ENCODE results near the gene PADI1.
A peak's percentile ranks its signal among the peaks of the same experiment; 100 is the strongest.

The PADI1 gene

GRCh38 chr1:17198476-17199258, 6.3 kb upstream of the PADI1 start:
- DNase-seq, result no peak

GRCh38 chr1:17199267-17200044, 5.5 kb upstream of the PADI1 start:
- no peak for DNase-seq

GRCh38 chr1:17200246-17200645, 4.7 kb upstream of the PADI1 start:
- no peak for DNase-seq

GRCh38 chr1:17200756-17201155, 4.2 kb upstream of the PADI1 start:
- no peak for DNase-seq

GRCh38 chr1:17201201-17202021, 3.5 kb upstream of the PADI1 start:
- peak; percentile 11 for DNase-seq

- DNase-seq, result no peak
Measured at GRCh38 chr1:17205652-17206051, 724 bp downstream of the PADI1 start.

GRCh38 chr1:17206196-17206595, 1.3 kb downstream of the PADI1 start:
- no peak for DNase-seq

GRCh38 chr1:17207046-17207445, 2.1 kb downstream of the PADI1 start:
- no peak for DNase-seq

- no peak for DNase-seq
Measured at GRCh38 chr1:17207540-17207939, 2.6 kb downstream of the PADI1 start.

GRCh38 chr1:17207966-17208418, 3.1 kb downstream of the PADI1 start:
- DNase-seq, result peak; percentile 63

- no peak for DNase-seq
Measured at GRCh38 chr1:17208546-17208945, 3.6 kb downstream of the PADI1 start.

GRCh38 chr1:17209430-17209829, 4.5 kb downstream of the PADI1 start:
- DNase-seq, result no peak

GRCh38 chr1:17210176-17210575, 5.2 kb downstream of the PADI1 start:
- no peak for DNase-seq

- no peak for DNase-seq
Measured at GRCh38 chr1:17211377-17211776, 6.4 kb downstream of the PADI1 start.

- DNase-seq, result no peak
Measured at GRCh38 chr1:17212009-17212408, 7.1 kb downstream of the PADI1 start.

- peak; percentile 18 for DNase-seq
Measured at GRCh38 chr1:17212487-17213121, 7.7 kb downstream of the PADI1 start.

- no peak for DNase-seq
Measured at GRCh38 chr1:17213148-17213781, 8.3 kb downstream of the PADI1 start.

- no peak for DNase-seq
Measured at GRCh38 chr1:17213782-17214148, 8.8 kb downstream of the PADI1 start.

GRCh38 chr1:17214876-17215544, 10.1 kb downstream of the PADI1 start:
- DNase-seq, result no peak

- no peak for DNase-seq
Measured at GRCh38 chr1:17215545-17215890, 10.6 kb downstream of the PADI1 start.

GRCh38 chr1:17216078-17216477, 11.2 kb downstream of the PADI1 start:
- DNase-seq, result no peak

GRCh38 chr1:17217607-17218006, 12.7 kb downstream of the PADI1 start:
- DNase-seq, result no peak

All from activated CD4-positive, alpha-beta T cell treated with anti-CD3 and anti-CD28 coated beads, Interleukin-2, Interleukin-6, amounts not matched to agents 100 ng/mL and 50 ng/mL, durations not matched to agents 16 hours and 8 hours (primary cell).